ENCODE results near the gene MRPL55. TPM values are rescaled to one million over a fixed set of nuclear protein-coding genes. Genes with fewer than 3 reads are reported as not detected.

MRPL55 gene
- total and polyA plus RNA-seq, 4 donors: 44.4 to 137 (median 73.3) TPM

DNA sequence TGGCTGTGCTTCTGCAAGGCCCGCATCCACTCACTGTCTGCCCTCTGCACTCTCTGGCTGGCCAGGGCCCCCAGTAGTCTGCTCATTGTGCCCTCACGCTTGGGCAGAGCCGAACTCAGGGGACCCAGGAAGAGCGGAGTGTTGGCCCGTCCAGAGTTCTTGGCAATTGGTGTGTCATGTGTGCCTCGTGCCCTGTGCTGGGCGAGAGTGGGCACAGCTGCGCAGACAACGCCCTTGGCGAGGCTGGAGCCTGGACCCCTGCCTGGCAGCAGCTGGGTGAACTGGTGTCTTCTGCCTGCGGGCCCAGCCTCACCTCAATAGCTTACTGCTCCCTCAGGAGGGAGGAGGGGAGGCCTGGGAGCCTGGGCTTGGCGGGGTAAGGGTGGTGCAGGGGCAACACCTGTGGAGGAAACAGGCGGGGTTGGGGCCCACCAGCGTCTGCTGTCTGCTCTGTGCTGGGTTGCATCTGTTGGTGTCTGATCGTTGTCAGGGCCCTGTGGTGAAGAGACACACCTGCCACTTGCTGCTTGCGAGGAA, 33.1 kb upstream of the MRPL55 start:
- DNase-seq (no peak), ATAC-seq (ENCODE audit: insufficient read depth, low FRiP score) (no peak)
- Histone ChIP-seq H3K36me3 (ENCODE audit: control insufficient read depth in 4 of 4, insufficient read depth in 4 of 4, low read length in 4 of 4) (peaks cover 0 to 32% (median 3%) of the 10 kb centered on the region in 4 donors), H3K4me3 (peak overlapping the region; percentile 89), H3K9ac (ENCODE audit: insufficient read depth in 1 of 2, low read length in 2 of 2) (no peak overlapping the region), H3K4me1 (ENCODE audit: control insufficient read depth in 5 of 5, insufficient read depth in 5 of 5, low read length in 5 of 5) (peaks cover 0 to 32% (median 6%) of the 10 kb centered on the region in 5 donors), H3K27ac (ENCODE audit: low read depth in 1 of 2, low read length in 1 of 2) (peak overlapping the region in 1 of 2 donors; percentile 79), H3K27me3 (ENCODE audit: control insufficient read depth in 3 of 3, insufficient read depth in 3 of 3, low read length in 2 of 3) (no peaks in the 10 kb centered on the region), H3K9me3 (ENCODE audit: control insufficient read depth in 4 of 4, insufficient read depth in 3 of 4, low read length in 3 of 4) (no peaks in the 10 kb centered on the region)
- TF ChIP-seq, protein P1, sequence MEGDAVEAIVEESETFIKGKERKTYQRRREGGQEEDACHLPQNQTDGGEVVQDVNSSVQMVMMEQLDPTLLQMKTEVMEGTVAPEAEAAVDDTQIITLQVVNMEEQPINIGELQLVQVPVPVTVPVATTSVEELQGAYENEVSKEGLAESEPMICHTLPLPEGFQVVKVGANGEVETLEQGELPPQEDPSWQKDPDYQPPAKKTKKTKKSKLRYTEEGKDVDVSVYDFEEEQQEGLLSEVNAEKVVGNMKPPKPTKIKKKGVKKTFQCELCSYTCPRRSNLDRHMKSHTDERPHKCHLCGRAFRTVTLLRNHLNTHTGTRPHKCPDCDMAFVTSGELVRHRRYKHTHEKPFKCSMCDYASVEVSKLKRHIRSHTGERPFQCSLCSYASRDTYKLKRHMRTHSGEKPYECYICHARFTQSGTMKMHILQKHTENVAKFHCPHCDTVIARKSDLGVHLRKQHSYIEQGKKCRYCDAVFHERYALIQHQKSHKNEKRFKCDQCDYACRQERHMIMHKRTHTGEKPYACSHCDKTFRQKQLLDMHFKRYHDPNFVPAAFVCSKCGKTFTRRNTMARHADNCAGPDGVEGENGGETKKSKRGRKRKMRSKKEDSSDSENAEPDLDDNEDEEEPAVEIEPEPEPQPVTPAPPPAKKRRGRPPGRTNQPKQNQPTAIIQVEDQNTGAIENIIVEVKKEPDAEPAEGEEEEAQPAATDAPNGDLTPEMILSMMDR (IDR thresholded peaks at IDR 0.05; ENCODE audit: control extremely low read depth, extremely low read depth): no peak
- WGBS, 2 donors: 74 to 79% methylated on average over 16 of the region's 16 CpGs

DNA sequence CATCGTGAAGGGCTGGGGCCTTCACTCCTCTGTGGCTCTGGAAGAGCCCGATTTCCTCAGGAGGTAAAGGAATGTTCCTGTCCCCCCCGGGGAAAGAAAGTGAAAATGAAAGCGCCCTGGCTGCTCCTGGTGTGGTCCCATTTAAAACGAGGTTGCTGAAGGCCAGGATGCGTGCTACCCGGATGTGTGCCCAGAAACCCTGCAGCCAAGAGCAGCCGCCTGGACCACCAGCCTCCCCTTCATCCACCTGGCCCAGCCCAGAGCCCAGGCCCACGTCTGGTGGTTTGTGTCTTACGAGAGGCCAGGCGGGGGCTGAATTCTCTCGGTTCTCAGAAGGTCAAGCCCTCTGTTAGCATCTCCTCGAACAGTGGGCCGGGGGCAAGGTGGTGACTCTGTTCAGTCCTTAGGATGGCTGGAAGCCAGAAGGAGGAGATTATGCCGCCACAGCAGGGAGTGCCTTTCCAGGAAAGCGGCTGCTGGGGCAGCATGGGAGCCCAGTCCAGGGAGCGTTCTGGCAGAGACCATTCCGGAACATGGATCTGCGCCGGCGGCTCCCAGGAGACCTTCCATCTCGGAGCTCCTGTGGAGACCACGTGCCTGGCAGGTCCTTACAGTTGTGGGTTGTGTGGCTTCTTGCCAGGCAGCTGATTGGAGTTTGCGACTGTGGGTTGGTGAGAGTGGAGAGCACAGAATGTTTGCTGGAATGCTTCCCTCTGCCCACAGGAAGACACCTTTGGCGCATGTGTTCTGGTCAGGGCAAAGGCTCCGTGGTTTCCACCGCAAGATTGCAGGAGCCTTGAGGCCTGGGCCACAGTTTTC, 32.3 kb upstream of the MRPL55 start:
- WGBS, 2 donors: 36 to 55% methylated on average over 27 of the region's 27 CpGs
- H3K4me1 ChIP-seq (ENCODE audit: control insufficient read depth in 5 of 5, insufficient read depth in 5 of 5, low read length in 5 of 5): peaks cover 0 to 31% (median 6%) of the 10 kb centered on the region in 5 donors
- H3K36me3 ChIP-seq (ENCODE audit: control insufficient read depth in 4 of 4, insufficient read depth in 4 of 4, low read length in 4 of 4): peaks cover 0 to 24% (median 2%) of the 10 kb centered on the region in 4 donors
- DNase-seq: no peak
- H3K27me3 ChIP-seq (ENCODE audit: control insufficient read depth in 3 of 3, insufficient read depth in 3 of 3, low read length in 2 of 3): no peaks in the 10 kb centered on the region
- H3K9me3 ChIP-seq (ENCODE audit: control insufficient read depth in 4 of 4, insufficient read depth in 3 of 4, low read length in 3 of 4): no peaks in the 10 kb centered on the region
- peak overlapping the region; percentile 89 for H3K4me3 ChIP-seq
- peak overlapping the region; percentile 96 to 99 for H3K27ac ChIP-seq (ENCODE audit: low read depth in 1 of 2, low read length in 1 of 2)
- ATAC-seq (ENCODE audit: insufficient read depth, low FRiP score): no peak
- TF ChIP-seq, protein P1 (IDR thresholded peaks at IDR 0.05; ENCODE audit: control extremely low read depth, extremely low read depth): no peak
- peak overlapping the region in 1 of 2 donors; percentile 39 for H3K9ac ChIP-seq (ENCODE audit: insufficient read depth in 1 of 2, low read length in 2 of 2)

DNA sequence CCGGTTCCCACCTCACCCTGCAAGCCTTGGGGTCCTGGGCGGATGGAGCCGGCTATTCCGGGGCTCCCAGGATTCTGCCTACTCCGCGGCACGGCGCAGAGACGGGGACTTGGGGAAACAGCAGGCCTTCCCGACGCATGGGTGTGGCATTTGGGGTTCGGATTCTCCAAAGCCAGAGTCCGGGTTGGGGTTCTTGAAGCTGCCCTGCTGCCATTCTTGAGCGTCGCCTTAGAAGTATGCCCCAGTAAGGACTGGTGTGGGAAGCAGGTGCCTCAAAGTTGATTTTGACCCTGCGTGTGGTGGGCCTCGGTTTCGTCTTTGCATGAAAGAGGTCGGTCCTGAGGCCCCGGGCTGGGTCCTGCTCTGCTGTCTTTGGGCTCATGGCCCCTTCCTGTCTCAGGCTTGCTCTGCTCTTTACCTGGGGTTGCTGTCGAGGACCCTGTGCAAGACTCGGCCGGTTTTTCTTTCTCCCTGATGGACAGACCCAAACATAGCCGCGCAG, 31.7 kb upstream of the MRPL55 start:
- Histone ChIP-seq H3K9me3 (ENCODE audit: control insufficient read depth in 4 of 4, insufficient read depth in 3 of 4, low read length in 3 of 4) (no peaks in the 10 kb centered on the region), H3K36me3 (ENCODE audit: control insufficient read depth in 4 of 4, insufficient read depth in 4 of 4, low read length in 4 of 4) (peaks cover 0 to 19% (median 2%) of the 10 kb centered on the region in 4 donors), H3K27me3 (ENCODE audit: control insufficient read depth in 3 of 3, insufficient read depth in 3 of 3, low read length in 2 of 3) (no peaks in the 10 kb centered on the region), H3K4me1 (ENCODE audit: control insufficient read depth in 5 of 5, insufficient read depth in 5 of 5, low read length in 5 of 5) (peaks cover 0 to 31% (median 6%) of the 10 kb centered on the region in 5 donors), H3K9ac (ENCODE audit: insufficient read depth in 1 of 2, low read length in 2 of 2) (peak overlapping the region; percentile 77 to 81), H3K27ac (ENCODE audit: low read depth in 1 of 2, low read length in 1 of 2) (peak overlapping the region; percentile 96 to 99), H3K4me3 (peak overlapping the region; percentile 89)
- TF ChIP-seq, protein P1 (IDR thresholded peaks at IDR 0.05; ENCODE audit: control extremely low read depth, extremely low read depth): no peak
- 3 to 11% methylated on average over 24 to 25 of the region's 25 CpGs for WGBS, 2 donors
- DNase-seq (no peak), ATAC-seq (ENCODE audit: insufficient read depth, low FRiP score) (no peak)
